Peyer's patch (tissue), 4 donors: ENCODE data around the gene SPR.
A peak's percentile ranks its signal among the peaks of the same experiment; 100 is the strongest.

Source experiments
- CTCF ChIP-seq, 6 experiments: fragments of 450-650 bp in 4 of 6; fragments of 200-600 bp in 2 of 6; sonication (generic) in 1 of 6; IDR thresholded peaks; one replicate each; pipeline ENCODE4 v1.5.1; 2017 to 2019; ENCODE audit warnings: antibody characterized with exemption in 6 of 6, mild to moderate bottlenecking in 3 of 6, moderate library complexity in 1 of 6
- POLR2A ChIP-seq, 2 donors: fragments of 450-650 bp; IDR thresholded peaks; one replicate each; pipeline ENCODE4 v1.5.1; 2017; ENCODE audit warnings: antibody characterized with exemption in 2 of 2, mild to moderate bottlenecking in 2 of 2, moderate library complexity in 2 of 2

DNA sequence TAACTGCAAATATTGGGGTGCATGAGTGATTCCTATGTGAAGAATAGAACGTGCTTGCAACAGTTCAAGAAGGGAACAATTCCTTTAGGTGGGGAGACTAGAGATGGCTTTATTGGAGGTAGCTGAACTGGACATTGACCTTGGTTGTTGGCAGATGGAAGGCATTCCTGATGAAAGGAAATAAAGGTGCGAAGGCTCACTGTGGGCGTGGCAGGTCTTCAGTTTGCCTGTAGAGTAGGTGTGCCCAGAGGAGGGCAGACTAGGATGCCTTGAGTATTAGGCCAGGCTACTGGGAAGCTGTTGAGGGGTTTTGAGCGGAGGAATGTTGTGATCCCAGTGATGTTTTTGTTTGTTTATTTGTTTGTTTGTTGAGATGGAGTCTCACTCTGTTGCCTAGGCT is 2.8 kb downstream of the SPR start:
- TF ChIP-seq CTCF (IDR thresholded peaks at IDR 0.05) = peak in 3 of 6 experiments; percentile 5 to 10 (median 6)
- TF ChIP-seq POLR2A (IDR thresholded peaks at IDR 0.05) = no peak
